ENCODE data around the gene RNF123. TPM values are rescaled to one million over a fixed set of nuclear protein-coding genes. Genes with fewer than 3 reads are reported as not detected.

RNF123 gene
- total and polyA plus RNA-seq, 2 experiments from 2014 or later, result 14.6 to 32.5 TPM

GRCh38 chr3:49712631-49713317 lies 23.4 kb downstream of the RNF123 start:
- peaks cover 6% of the 10 kb centered on the region; the same call in 1 of the 3 replicates for H3K36me3 Mint-ChIP-seq (ENCODE audit: low read depth)
- peaks cover 6% of the 10 kb centered on the region; the same call in 1 of the 2 replicates for H4K20me1 ChIP-seq (replicated peaks; ENCODE audit: insufficient read depth)
- no peak overlapping the region for H3K4me2 ChIP-seq
- no peak overlapping the region for H3K27ac Mint-ChIP-seq
- no peaks in the 10 kb centered on the region for H3K4me1 ChIP-seq (ENCODE audit: insufficient read depth)
- no peaks in the 10 kb centered on the region for H3K36me3 ChIP-seq (ENCODE audit: insufficient read depth)
- TF ChIP-seq ZNF331 (CRISPR knock-in tag; IDR thresholded peaks at IDR 0.05; ENCODE audit: low read depth) (no peak), ZNF462 (CRISPR knock-in tag; IDR thresholded peaks at IDR 0.05) (no peak)
- no peak overlapping the region for H3K27ac ChIP-seq (ENCODE audit: low read depth)
- no peaks in the 10 kb centered on the region for H3K27me3 ChIP-seq (ENCODE audit: insufficient read depth)
- no peak overlapping the region for H3K4me3 Mint-ChIP-seq
- no peaks in the 10 kb centered on the region for H3K9me2 ChIP-seq (ENCODE audit: insufficient read depth)
- H3K4me3 ChIP-seq, result no peak overlapping the region
- H3K9me3 Mint-ChIP-seq, result no peaks in the 10 kb centered on the region
- H3K4me1 Mint-ChIP-seq, result peaks cover 5% of the 10 kb centered on the region; the same call in 1 of the 3 replicates
- DNase-seq (ENCODE audit: low spot score) (peak; percentile 34), ATAC-seq (peak; percentile 36)
- H3K27me3 Mint-ChIP-seq (ENCODE audit: insufficient read depth, low read depth, poor library complexity), result peaks cover 17% of the 10 kb centered on the region
- no peaks in the 10 kb centered on the region for H3F3A ChIP-seq (replicated peaks; ENCODE audit: low read depth)
- H3K79me2 ChIP-seq (replicated peaks; ENCODE audit: insufficient read depth), result no peaks in the 10 kb centered on the region
- no peak overlapping the region for H2AFZ ChIP-seq

- Mint-ChIP-seq H3K9me3 (no peaks in the 10 kb centered on the region; the same call in 2 of the 3 replicates), H3K4me3 (no peak overlapping the region), H3K36me3 (ENCODE audit: low read depth) (peaks cover 4% of the 10 kb centered on the region; the same call in 1 of the 3 replicates), H3K27ac (no peak overlapping the region), H3K4me1 (peaks cover 11% of the 10 kb centered on the region), H3K27me3 (ENCODE audit: insufficient read depth, low read depth, poor library complexity) (peaks cover 13% of the 10 kb centered on the region)
- H3F3A ChIP-seq (replicated peaks; ENCODE audit: low read depth), result 0 out of 2 replicates have a peak, but pooled peaks cover under 1% of the 10 kb centered on the region
- no peak for DNase-seq (ENCODE audit: low spot score)
- H3K4me1 ChIP-seq (ENCODE audit: insufficient read depth), result no peaks in the 10 kb centered on the region; the same call in 1 of the 2 replicates
- H3K4me3 ChIP-seq, result no peak overlapping the region
- H3K4me2 ChIP-seq, result no peak overlapping the region
- no peaks in the 10 kb centered on the region for H3K9me2 ChIP-seq (ENCODE audit: insufficient read depth)
- no peaks in the 10 kb centered on the region for H3K36me3 ChIP-seq (ENCODE audit: insufficient read depth)
- H3K79me2 ChIP-seq (replicated peaks; ENCODE audit: insufficient read depth), result no peaks in the 10 kb centered on the region
- H2AFZ ChIP-seq, result no peak overlapping the region
- no peaks in the 10 kb centered on the region for H3K27me3 ChIP-seq (ENCODE audit: insufficient read depth)
- ATAC-seq, result no peak
- H4K20me1 ChIP-seq (replicated peaks; ENCODE audit: insufficient read depth), result peaks cover 6% of the 10 kb centered on the region; the same call in 1 of the 2 replicates
- no peak overlapping the region for H3K27ac ChIP-seq (ENCODE audit: low read depth)
- TF ChIP-seq CREB1 (CRISPR knock-in tag; IDR thresholded peaks at IDR 0.05; ENCODE audit: low read depth) (no peak), POLR2AphosphoS5 (IDR thresholded peaks at IDR 0.05; ENCODE audit: low read depth) (no peak)
Observed at GRCh38 chr3:49713336-49714105, 24.2 kb downstream of the RNF123 start.

Measured in GM23338 (cell line).